BLaER1 (cell line): ENCODE results near the gene DCST2.

Source experiments
- H3K27ac ChIP-seq: shearing (Covaris generic); formaldehyde crosslinking; 2 replicates; pipeline ENCODE4 v1.8.1; 2022
- H3K27me3 ChIP-seq: shearing (Covaris generic); formaldehyde crosslinking; 2 replicates; pipeline ENCODE4 v1.8.1; 2022
- H3K36me3 ChIP-seq: shearing (Covaris generic); formaldehyde crosslinking; 2 replicates; pipeline ENCODE4 v1.8.1; 2022
- H3K4me1 ChIP-seq: shearing (Covaris generic); formaldehyde crosslinking; 2 replicates; pipeline ENCODE4 v1.8.1; 2022
- H3K4me2 ChIP-seq: shearing (Covaris generic); formaldehyde crosslinking; 2 replicates; pipeline ENCODE4 v1.8.1; 2022
- H3K4me3 ChIP-seq: shearing (Covaris generic); formaldehyde crosslinking; 2 replicates; pipeline ENCODE4 v1.8.1; 2022
- H3K9ac ChIP-seq: shearing (Covaris generic); formaldehyde crosslinking; 2 replicates; pipeline ENCODE4 v1.8.1; 2022
- H3K9me3 ChIP-seq: shearing (Covaris generic); formaldehyde crosslinking; 2 replicates; pipeline ENCODE4 v1.8.1; 2022
- H4K20me1 ChIP-seq: shearing (Covaris generic); formaldehyde crosslinking; 2 replicates; pipeline ENCODE4 v1.8.1; 2022
- Cebpa-rat ChIP-seq: shearing (Covaris generic); IDR thresholded peaks from 2 replicates; pipeline ENCODE4 v1.8.1; 2022

DCST2 gene

GRCh38 chr1:155061381-155062150, 28.0 kb upstream of the DCST2 start:
- peaks cover 42% of the 10 kb centered on the region for H4K20me1 ChIP-seq
- H3K27ac ChIP-seq = no peak overlapping the region
- H3K27me3 ChIP-seq = no peaks in the 10 kb centered on the region
- H3K9me3 ChIP-seq = no peaks in the 10 kb centered on the region
- no peak for TF ChIP-seq Cebpa-rat
- H3K4me3 ChIP-seq = peak overlapping the region; percentile 92
- H3K4me1 ChIP-seq = peaks cover 45% of the 10 kb centered on the region
- H3K4me2 ChIP-seq = peak overlapping the region; percentile 92
- H3K36me3 ChIP-seq = peaks cover 54% of the 10 kb centered on the region
- no peak overlapping the region for H3K9ac ChIP-seq

DNA sequence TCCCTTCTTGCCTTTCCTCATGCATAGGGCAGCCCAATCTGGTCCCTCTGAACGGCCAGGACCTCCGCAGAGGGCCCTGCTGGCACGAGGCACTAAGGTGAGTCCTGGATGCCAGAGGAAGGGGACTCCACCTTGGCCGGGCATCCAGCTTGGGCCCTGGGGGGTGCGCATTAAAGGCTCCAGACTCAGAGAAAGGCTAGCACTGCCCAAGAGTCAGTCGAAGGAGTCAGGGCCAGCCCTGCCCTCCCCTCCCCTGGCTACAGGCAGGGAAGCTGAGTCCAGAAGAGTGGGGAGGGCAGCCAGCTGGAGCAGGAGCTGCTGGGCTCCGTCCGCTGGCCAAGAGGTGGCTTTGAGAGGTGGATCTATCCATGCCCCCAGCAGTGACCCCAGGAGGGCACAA, 27.2 kb upstream of the DCST2 start:
- H3K4me1 ChIP-seq = peaks cover 37% of the 10 kb centered on the region

DNA sequence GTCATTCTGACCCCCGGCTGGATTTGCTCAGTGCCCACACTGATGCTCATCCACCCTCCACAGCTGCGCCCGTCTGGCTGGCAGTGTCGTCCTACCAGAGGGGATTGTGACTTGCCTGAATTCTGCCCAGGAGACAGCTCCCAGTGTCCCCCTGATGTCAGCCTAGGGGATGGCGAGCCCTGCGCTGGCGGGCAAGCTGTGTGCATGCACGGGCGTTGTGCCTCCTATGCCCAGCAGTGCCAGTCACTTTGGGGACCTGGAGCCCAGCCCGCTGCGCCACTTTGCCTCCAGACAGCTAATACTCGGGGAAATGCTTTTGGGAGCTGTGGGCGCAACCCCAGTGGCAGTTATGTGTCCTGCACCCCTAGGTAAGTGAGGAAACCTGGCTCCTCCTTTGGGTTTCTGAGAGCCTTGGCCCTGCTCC, 24.2 kb upstream of the DCST2 start:
- peaks cover 75% of the 10 kb centered on the region for H3K36me3 ChIP-seq
- H3K4me1 ChIP-seq = peaks cover 35% of the 10 kb centered on the region

More for the DNA sequence above, 27.2 kb upstream of the DCST2 start:
- no peak overlapping the region for H3K27ac ChIP-seq
- H4K20me1 ChIP-seq = peaks cover 33% of the 10 kb centered on the region
- H3K9ac ChIP-seq = no peak overlapping the region
- H3K27me3 ChIP-seq = no peaks in the 10 kb centered on the region
- H3K4me3 ChIP-seq = no peak overlapping the region
- H3K36me3 ChIP-seq = peaks cover 55% of the 10 kb centered on the region
- TF ChIP-seq Cebpa-rat = no peak
- peak overlapping the region; percentile 92 for H3K4me2 ChIP-seq
- no peaks in the 10 kb centered on the region for H3K9me3 ChIP-seq

DNA sequence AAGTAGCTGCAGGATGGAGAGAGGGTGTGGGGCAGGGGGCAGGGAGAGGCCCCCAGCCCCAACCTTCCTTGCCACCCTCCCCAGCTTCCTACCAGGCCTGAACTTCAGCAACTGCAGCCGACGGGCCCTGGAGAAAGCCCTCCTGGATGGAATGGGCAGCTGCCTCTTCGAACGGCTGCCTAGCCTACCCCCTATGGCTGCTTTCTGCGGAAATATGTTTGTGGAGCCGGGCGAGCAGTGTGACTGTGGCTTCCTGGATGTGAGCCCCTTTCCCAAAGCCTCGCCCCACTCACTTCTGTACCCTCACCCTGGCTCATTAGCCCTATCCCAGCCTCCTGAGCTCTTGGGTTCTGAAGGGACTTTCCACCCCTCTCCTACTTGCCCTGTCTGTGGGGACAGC, 23.5 kb upstream of the DCST2 start:
- H3K27ac ChIP-seq = no peak overlapping the region
- H3K27me3 ChIP-seq = no peaks in the 10 kb centered on the region
- no peak overlapping the region for H3K4me3 ChIP-seq
- H3K4me1 ChIP-seq = peaks cover 37% of the 10 kb centered on the region
- peaks cover 38% of the 10 kb centered on the region for H4K20me1 ChIP-seq
- no peak for TF ChIP-seq Cebpa-rat
- no peak overlapping the region for H3K9ac ChIP-seq
- H3K9me3 ChIP-seq = no peaks in the 10 kb centered on the region
- H3K4me2 ChIP-seq = no peak overlapping the region
- H3K36me3 ChIP-seq = peaks cover 75% of the 10 kb centered on the region

More for the DNA sequence above, 24.2 kb upstream of the DCST2 start:
- no peak for TF ChIP-seq Cebpa-rat
- H3K4me2 ChIP-seq = no peak overlapping the region
- H3K9me3 ChIP-seq = no peaks in the 10 kb centered on the region
- peaks cover 32% of the 10 kb centered on the region for H4K20me1 ChIP-seq
- H3K9ac ChIP-seq = no peak overlapping the region
- H3K27me3 ChIP-seq = no peaks in the 10 kb centered on the region
- H3K27ac ChIP-seq = no peak overlapping the region
- H3K4me3 ChIP-seq = no peak overlapping the region

DNA sequence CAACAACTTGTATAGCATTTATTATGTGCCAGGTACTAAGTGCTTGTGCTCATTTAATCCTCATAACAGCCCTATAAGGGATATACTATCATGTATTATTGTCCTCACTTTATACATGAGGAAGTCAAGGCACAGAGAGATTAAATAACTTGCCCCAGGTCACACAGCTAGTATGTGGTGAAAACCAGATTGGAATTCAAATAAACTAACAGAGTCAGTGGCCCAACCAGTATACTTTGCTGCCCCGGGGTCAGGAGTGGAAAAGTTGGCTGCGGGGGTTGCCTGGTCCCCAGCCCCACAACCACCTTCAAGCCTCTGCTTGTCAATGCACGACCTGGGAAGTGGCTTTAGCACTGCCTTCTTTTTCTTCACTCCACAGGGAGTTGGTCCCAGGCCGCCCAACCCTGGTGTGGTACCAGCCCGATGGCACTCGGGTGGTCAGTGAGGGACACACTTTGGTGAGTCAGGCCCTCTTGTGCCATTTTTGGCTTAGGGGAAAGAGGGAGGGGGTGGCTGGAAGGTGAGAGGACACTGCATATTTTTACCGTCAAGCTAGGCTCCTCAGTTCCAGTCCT, 20.0 kb upstream of the DCST2 start:
- Histone ChIP-seq H3K4me1 (peaks cover 39% of the 10 kb centered on the region), H3K27me3 (no peaks in the 10 kb centered on the region; the same call in 1 of the 2 replicates), H3K9me3 (no peaks in the 10 kb centered on the region), H3K4me3 (no peak overlapping the region), H3K9ac (0 out of 2 replicates have a peak overlapping the region, but pooled peaks have one; percentile 50), H3K36me3 (peaks cover 48% of the 10 kb centered on the region), H4K20me1 (peaks cover 26% of the 10 kb centered on the region), H3K4me2 (peak overlapping the region; percentile 100), H3K27ac (no peak overlapping the region)
- no peak for TF ChIP-seq Cebpa-rat

DNA sequence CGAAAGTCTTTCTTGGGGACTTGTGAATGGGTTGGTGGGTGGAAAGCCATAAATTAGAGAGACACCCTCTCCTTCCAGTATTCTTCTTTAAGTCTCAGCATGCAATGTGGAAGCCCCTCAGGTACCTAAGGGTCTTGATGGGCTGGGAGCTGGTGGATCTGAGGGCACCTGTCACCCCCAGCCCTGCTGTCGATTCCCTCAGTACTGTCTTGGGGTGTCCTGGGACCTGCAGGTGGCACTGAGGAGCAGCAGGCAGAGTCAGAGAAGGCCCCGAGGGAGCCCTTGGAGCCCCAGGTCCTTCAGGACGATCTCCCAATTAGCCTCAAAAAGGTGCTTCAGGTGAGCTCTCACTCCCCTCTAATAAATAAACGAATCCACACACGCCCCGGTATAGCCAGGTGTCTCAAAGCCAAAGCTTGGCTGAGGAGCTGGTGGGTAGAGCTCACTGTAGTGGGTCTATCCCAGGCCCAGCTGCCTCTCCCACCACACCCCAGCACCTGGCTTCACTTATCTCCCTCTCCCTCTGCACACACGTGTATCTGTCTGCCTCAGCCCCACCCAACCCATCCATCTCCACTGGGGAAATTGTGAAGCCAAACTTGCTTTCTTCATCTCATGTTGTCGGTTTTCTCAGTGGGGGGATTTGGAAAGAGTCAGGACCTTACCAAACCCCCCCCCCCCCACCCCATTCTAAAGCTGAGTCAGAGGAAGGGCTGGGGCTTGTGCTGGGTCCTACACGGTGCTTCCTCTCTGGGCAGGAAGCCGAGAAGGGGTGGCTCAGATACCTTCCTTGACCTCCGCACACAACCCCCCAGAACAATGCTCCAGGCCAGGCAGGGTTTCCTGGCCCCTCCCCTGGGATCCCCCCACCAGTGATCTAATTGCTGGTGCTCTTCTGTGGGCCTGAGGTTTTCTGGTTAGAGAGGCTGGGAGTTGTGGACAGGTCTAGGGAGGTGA, 19.1 kb upstream of the DCST2 start:
- no peak for TF ChIP-seq Cebpa-rat
- Histone ChIP-seq H3K4me3 (peak overlapping the region; percentile 87), H3K9ac (peak overlapping the region; percentile 85), H3K36me3 (peaks cover 39% of the 10 kb centered on the region), H3K4me2 (peak overlapping the region; percentile 100), H3K27me3 (no peaks in the 10 kb centered on the region; the same call in 1 of the 2 replicates), H3K4me1 (peaks cover 39% of the 10 kb centered on the region), H3K9me3 (no peaks in the 10 kb centered on the region), H4K20me1 (peaks cover 26% of the 10 kb centered on the region), H3K27ac (no peak overlapping the region)

DNA sequence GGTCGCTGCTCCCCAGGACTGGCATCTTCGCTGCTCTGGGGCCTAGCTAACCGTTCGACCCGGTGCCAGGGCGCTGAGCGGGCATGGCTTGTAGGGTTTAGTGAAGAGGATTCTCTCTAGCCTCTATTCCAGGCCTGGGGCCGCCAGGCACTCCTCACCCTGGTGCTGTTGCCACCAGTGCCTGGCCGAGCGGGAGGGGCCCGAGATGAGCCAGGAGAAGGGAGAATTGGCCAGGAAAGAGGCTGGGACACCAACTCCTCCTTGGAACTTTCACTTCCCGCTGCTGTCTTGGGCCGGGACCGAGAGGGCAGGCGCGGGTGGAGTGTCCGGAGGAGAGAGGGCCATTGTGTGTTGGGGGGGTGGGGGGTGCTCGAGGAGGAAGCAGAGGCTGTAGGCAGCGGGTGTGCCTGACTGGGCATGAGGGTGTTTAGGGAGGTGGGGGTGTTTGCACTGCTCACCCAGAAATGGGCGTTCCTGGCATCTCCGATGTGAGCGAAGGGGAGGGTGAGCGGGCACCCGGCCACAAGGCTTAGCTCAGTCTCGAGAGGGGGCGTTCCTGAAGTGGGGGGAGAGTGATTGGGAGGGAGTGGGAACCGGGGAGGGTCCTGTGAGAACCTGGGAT, 18.3 kb upstream of the DCST2 start:
- Histone ChIP-seq H3K4me2 (peak overlapping the region; percentile 100), H3K4me3 (peak overlapping the region; percentile 87), H3K4me1 (peaks cover 39% of the 10 kb centered on the region), H4K20me1 (peaks cover 26% of the 10 kb centered on the region), H3K27ac (peak overlapping the region; percentile 68; the same call in 1 of the 2 replicates), H3K9ac (peak overlapping the region; percentile 85), H3K9me3 (no peaks in the 10 kb centered on the region), H3K27me3 (no peaks in the 10 kb centered on the region; the same call in 1 of the 2 replicates), H3K36me3 (peaks cover 31% of the 10 kb centered on the region)
- TF ChIP-seq Cebpa-rat = no peak

DNA sequence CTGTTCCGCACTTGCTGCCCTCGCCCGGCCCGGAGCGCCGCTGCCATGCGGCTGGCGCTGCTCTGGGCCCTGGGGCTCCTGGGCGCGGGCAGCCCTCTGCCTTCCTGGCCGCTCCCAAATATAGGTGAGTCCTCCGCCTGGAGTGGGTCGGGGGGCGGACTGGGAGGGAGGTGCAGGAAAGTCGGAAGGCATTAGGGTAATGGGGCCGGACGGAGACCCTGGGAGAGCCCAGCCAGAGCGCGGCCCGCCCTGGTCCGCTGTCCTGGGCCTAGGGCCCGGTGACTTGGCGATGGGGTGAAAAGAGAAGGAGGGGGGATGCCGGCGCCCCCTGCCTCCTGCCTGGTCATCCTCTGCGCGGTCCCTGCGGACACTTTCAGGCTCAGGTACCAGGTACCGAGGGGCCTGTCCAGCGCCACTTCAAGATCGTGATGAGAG, 17.8 kb upstream of the DCST2 start:
- no peak for TF ChIP-seq Cebpa-rat
- Histone ChIP-seq H3K36me3 (peaks cover 26% of the 10 kb centered on the region), H3K4me3 (peak overlapping the region; percentile 87), H3K9me3 (no peaks in the 10 kb centered on the region), H3K4me1 (peaks cover 39% of the 10 kb centered on the region), H4K20me1 (peaks cover 26% of the 10 kb centered on the region), H3K4me2 (peak overlapping the region; percentile 100), H3K9ac (peak overlapping the region; percentile 85), H3K27me3 (no peaks in the 10 kb centered on the region; the same call in 1 of the 2 replicates), H3K27ac (peak overlapping the region; percentile 68)
